ENCODE results near the gene ACTR8.

ACTR8 gene

DNA sequence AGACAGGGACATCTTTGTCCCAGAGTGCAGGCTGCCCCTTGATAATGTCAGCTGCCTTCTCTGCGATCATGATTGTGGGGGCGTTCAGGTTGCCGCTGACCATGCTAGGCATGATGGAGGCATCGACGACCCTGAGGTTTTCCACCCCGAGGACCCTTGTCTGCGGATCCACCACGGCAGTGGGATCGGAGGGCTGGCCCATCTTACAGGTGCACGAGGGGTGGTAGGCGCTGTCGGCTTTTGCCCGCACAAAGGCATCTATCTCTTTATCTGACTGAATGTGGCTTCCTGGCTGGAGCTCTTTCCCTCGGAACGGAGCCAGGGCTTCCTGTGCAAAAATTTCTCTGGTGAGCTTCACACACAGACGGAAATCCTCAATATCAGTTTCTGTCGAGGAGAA lies 64.1 kb downstream of the ACTR8 start:
- DNase-seq (ENCODE audit: low read depth in 1 of 2, low spot score in 1 of 2), result no peak

DNA sequence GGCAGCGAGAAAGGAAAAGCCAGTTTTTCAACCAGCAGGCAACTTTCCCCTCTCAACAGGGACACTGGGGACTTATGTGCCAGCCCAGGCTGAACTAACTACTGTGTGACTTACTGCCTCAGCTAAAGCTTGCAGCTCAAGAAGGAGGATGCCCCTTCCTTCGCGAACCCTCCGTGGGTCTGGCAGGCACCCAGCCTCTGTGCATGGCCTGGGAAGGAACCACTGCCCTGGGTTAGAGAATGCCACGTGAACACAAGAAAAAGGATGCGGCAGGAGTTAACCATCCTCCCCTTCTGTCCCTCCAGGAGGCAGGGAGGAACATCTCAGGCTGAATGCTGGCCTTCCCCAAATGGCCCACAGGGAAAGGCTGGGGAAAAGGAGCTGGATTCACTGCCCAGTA lies 64.7 kb downstream of the ACTR8 start:
- DNase-seq (ENCODE audit: low read depth in 1 of 2, low spot score in 1 of 2), result no peak
